ENCODE measurements around the gene TRMU. TPM values are rescaled to one million over a fixed set of nuclear protein-coding genes. Genes with fewer than 3 reads are reported as not detected.

TRMU gene
- total RNA-seq, 1 donor from 2014 or later = 70.6 TPM

DNA sequence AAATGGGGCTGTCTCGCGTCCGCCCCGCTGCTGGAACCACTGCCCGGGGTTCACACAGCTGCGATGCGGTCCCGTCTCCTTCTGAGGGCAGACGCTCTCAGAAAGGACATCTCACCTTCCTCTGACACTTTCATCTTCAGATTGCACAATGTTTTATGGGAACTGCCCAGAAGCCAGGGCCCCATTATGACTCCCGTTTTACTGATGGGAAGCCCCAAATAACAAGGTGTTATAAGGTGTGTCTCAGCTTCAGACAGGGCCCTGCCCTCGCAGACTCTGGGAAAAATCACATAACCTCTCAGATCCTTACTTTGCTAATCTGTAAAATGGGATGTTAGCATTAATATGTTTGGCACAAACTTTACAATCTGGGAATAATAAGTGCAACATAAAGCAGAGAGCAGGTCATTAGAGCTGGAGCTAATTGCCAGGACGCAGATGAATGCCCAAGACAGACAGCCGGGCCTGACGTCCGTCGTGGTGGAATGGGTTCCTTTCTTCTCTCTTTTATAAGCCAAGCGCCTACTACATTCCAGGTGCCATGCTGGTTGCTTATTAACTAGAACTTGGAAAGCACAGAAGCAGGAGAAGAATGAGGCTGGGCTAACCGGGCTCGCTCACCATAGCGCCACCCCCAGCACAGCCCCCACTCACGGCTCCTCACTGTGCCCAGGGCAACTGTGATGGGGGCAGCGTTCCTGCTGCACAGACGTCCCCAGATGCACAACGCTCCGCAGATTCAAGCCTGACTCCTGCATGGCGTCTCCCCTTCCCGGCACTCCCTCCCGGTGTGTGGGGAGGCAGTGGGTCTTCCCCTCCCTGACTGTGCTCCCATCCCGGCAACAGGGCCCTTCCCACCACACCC is 43.8 kb downstream of the TRMU start:
- H3K27ac Mint-ChIP-seq = no peak overlapping the region
- H3K36me3 Mint-ChIP-seq = peaks cover 34% of the 10 kb centered on the region
- no peak overlapping the region for H3K4me3 Mint-ChIP-seq

DNA sequence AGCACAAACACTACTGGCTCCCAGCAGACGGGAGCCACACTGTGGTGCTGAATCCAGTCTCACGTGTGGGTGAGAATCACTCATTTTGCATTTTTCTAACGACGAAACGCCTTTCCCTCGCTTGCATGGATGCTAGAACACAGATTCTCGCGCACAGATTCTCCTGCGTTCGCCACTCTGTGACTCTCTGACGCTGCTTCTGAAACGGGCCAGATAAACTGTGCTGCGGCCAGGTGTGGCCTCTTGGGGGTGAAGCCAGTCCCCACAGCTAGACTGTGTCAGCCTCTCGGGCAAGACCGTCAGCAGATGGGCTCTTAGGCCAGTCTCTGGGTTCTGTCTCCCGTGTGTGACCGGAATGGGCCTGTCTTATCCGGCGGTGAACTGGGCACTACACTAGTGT is 44.6 kb downstream of the TRMU start:
- H3K9me3 Mint-ChIP-seq = peaks cover 11% of the 10 kb centered on the region
- peaks cover 7% of the 10 kb centered on the region for H3K4me1 Mint-ChIP-seq
- no peak for TF ChIP-seq CTCF (IDR thresholded peaks at IDR 0.05; ENCODE audit: unreplicated experiment)
- no peak overlapping the region for H3K4me3 Mint-ChIP-seq
- DNase-seq (ENCODE audit: low spot score in 2 of 2, unreplicated experiment in 2 of 2) = no peak
- no peaks in the 10 kb centered on the region for H3K27me3 Mint-ChIP-seq (ENCODE audit: low read depth)
- H3K36me3 Mint-ChIP-seq = peaks cover 33% of the 10 kb centered on the region
- H3K27ac Mint-ChIP-seq = no peak overlapping the region

More for the DNA sequence above, 43.8 kb downstream of the TRMU start:
- TF ChIP-seq CTCF (IDR thresholded peaks at IDR 0.05; ENCODE audit: unreplicated experiment) = no peak
- H3K27me3 Mint-ChIP-seq (ENCODE audit: low read depth) = no peaks in the 10 kb centered on the region
- H3K9me3 Mint-ChIP-seq = peaks cover 11% of the 10 kb centered on the region
- DNase-seq (ENCODE audit: low spot score in 2 of 2, unreplicated experiment in 2 of 2) = no peak
- peaks cover 7% of the 10 kb centered on the region for H3K4me1 Mint-ChIP-seq

GRCh38 chr22:46380581-46380980 is 45.1 kb downstream of the TRMU start:
- Mint-ChIP-seq H3K36me3 (peaks cover 31% of the 10 kb centered on the region), H3K27ac (no peak overlapping the region), H3K9me3 (peaks cover 11% of the 10 kb centered on the region), H3K4me1 (peaks cover 7% of the 10 kb centered on the region), H3K27me3 (ENCODE audit: low read depth) (no peaks in the 10 kb centered on the region), H3K4me3 (no peak overlapping the region)
- no peak for TF ChIP-seq CTCF (IDR thresholded peaks at IDR 0.05; ENCODE audit: unreplicated experiment)
- DNase-seq (ENCODE audit: low spot score in 2 of 2, unreplicated experiment in 2 of 2) = no peak

DNA sequence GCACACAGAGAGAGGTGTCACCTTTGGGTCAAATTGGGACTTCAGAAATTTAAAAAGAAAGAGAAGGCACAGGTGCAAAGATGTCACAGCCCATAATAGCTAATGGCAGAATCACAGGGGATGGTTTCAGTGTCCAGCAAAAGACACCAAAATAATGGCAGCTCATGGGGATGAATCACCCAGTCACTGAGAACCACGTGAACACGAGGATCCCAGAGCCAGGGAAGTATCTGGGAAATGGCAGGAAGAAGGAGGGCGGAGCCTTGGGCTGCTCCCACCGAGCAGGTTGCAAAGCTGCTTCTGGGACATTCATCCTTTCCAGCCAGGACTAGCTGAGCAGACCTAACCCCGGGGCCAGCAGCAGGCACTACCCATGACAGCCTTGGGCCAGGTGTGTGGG is 45.6 kb downstream of the TRMU start:
- H3K4me3 Mint-ChIP-seq = no peak overlapping the region
- H3K27ac Mint-ChIP-seq = no peak overlapping the region
- DNase-seq (ENCODE audit: low spot score in 2 of 2, unreplicated experiment in 2 of 2) = no peak
- H3K27me3 Mint-ChIP-seq (ENCODE audit: low read depth) = no peaks in the 10 kb centered on the region
- peaks cover 6% of the 10 kb centered on the region for H3K9me3 Mint-ChIP-seq
- H3K4me1 Mint-ChIP-seq = peaks cover 7% of the 10 kb centered on the region
- H3K36me3 Mint-ChIP-seq = peaks cover 26% of the 10 kb centered on the region
- no peak for TF ChIP-seq CTCF (IDR thresholded peaks at IDR 0.05; ENCODE audit: unreplicated experiment)

DNA sequence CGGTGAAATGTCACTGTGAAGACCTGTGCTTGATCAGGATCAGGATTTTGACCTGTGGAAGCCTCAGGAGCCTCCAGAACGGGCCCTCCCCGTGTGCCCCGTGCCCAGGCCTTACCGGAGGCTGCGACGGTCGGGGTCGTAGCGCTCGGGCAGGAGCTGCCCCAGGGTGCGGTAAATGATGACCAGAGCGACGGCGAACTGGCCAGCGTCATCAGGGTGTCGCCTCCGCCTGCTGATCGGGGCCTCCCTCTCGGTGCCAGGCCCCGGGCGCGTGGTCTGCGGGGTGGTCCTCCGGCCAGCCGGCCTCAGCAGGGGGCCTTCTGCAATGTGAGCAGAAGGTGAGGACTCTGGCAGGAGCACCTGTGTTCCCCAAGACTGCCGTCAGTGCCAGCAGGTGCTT is 46.2 kb downstream of the TRMU start:
- Mint-ChIP-seq H3K27ac (no peak overlapping the region), H3K9me3 (peaks cover 6% of the 10 kb centered on the region), H3K4me3 (no peak overlapping the region), H3K36me3 (peaks cover 22% of the 10 kb centered on the region), H3K4me1 (peaks cover 7% of the 10 kb centered on the region), H3K27me3 (ENCODE audit: low read depth) (no peaks in the 10 kb centered on the region)
- no peak for TF ChIP-seq CTCF (IDR thresholded peaks at IDR 0.05; ENCODE audit: unreplicated experiment)
- DNase-seq (ENCODE audit: low spot score in 2 of 2, unreplicated experiment in 2 of 2) = no peak

All from mesothelial cell of epicardium (in vitro differentiated cells).